H9 (cell line): ENCODE results near the gene PLEKHM3. TPM values are rescaled to one million over a fixed set of nuclear protein-coding genes. Genes with fewer than 3 reads are reported as not detected.

Experiments used
- DNase-seq: peaks from one replicate; pipeline ENCODE4 v3.0.0-alpha.2; 2017
- H2AFZ ChIP-seq: one replicate; pipeline ENCODE4 v1.6.1; 2013; ENCODE audit warnings: mild to moderate bottlenecking, low read length, control low read depth, moderate library complexity
- H2AK5ac ChIP-seq: 2 replicates; pipeline ENCODE4 v1.6.1; 2013; ENCODE audit warnings: low read length, control low read depth, mixed read lengths; ENCODE audit not compliant: insufficient read length
- H2BK120ac ChIP-seq: one replicate; pipeline ENCODE4 v1.6.1; 2013; ENCODE audit warnings: low read depth, mild to moderate bottlenecking, low read length, control low read depth, inconsistent platforms; ENCODE audit not compliant: poor library complexity, severe bottlenecking
- H2BK12ac ChIP-seq: 2 replicates; pipeline ENCODE4 v1.6.1; 2013; ENCODE audit warnings: low read length, control low read depth, mixed read lengths, low read depth; ENCODE audit not compliant: insufficient read length
- H2BK15ac ChIP-seq: 2 replicates; pipeline ENCODE4 v1.6.1; 2013; ENCODE audit warnings: low read depth, low read length, control low read depth
- H2BK20ac ChIP-seq: one replicate; pipeline ENCODE4 v1.6.1; 2013; ENCODE audit warnings: low read depth, mild to moderate bottlenecking, low read length, control low read depth, inconsistent platforms; ENCODE audit not compliant: poor library complexity, severe bottlenecking
- H2BK5ac ChIP-seq: 2 replicates; pipeline ENCODE4 v1.6.1; 2013; ENCODE audit warnings: low read length, control low read depth, mixed read lengths; ENCODE audit not compliant: insufficient read length
- H3K14ac ChIP-seq: 2 replicates; pipeline ENCODE4 v1.6.1; 2013; ENCODE audit warnings: low read length, control low read depth; ENCODE audit not compliant: insufficient read depth
- H3K18ac ChIP-seq: 2 replicates; pipeline ENCODE4 v1.6.1; 2013; ENCODE audit warnings: low read depth, mild to moderate bottlenecking, mixed read lengths, low read length, control low read depth; ENCODE audit not compliant: insufficient read length
- H3K23ac ChIP-seq: 2 replicates; pipeline ENCODE4 v1.6.1; 2013; ENCODE audit warnings: low read length, control low read depth, mixed read lengths, low read depth; ENCODE audit not compliant: insufficient read length
- H3K23me2 ChIP-seq: 2 replicates; pipeline ENCODE4 v1.6.1; 2013; ENCODE audit warnings: low read depth, mild to moderate bottlenecking, mixed read lengths, low read length, control low read depth; ENCODE audit not compliant: insufficient read length, poor library complexity, severe bottlenecking
- H3K27ac ChIP-seq: 2 replicates; pipeline ENCODE4 v1.5.1; 2013; ENCODE audit warnings: low read length, control low read depth, mixed read lengths, low read depth; ENCODE audit not compliant: insufficient read length
- H3K27me3 ChIP-seq: 2 replicates; pipeline ENCODE4 v1.6.1; 2013; ENCODE audit warnings: low read length, control low read depth, inconsistent platforms; ENCODE audit not compliant: insufficient read depth
- H3K4ac ChIP-seq: 2 replicates; pipeline ENCODE4 v1.6.1; 2013; ENCODE audit warnings: low read depth, mild to moderate bottlenecking, control low read depth, inconsistent platforms, low read length, moderate library complexity
- H3K4me1 ChIP-seq: 2 replicates; pipeline ENCODE4 v1.6.1; 2013; ENCODE audit warnings: low read length, control low read depth, inconsistent platforms; ENCODE audit not compliant: insufficient read depth
- H3K4me2 ChIP-seq: 2 replicates; pipeline ENCODE4 v1.6.1; 2013; ENCODE audit warnings: low read length, control low read depth, mixed read lengths; ENCODE audit not compliant: insufficient read length, insufficient read depth
- H3K56ac ChIP-seq: 2 replicates; pipeline ENCODE4 v1.6.1; 2013; ENCODE audit warnings: low read depth, mild to moderate bottlenecking, mixed read lengths, low read length, control low read depth; ENCODE audit not compliant: insufficient read length
- H3K79me1 ChIP-seq: 2 replicates; pipeline ENCODE4 v1.6.1; 2013; ENCODE audit warnings: low read depth, mild to moderate bottlenecking, moderate library complexity, low read length, control low read depth, inconsistent platforms; ENCODE audit not compliant: insufficient read depth, poor library complexity, severe bottlenecking
- H3K79me2 ChIP-seq: 2 replicates; pipeline ENCODE4 v1.6.1; 2013; ENCODE audit warnings: low read length, control low read depth, inconsistent platforms; ENCODE audit not compliant: insufficient read depth
- H3K9ac ChIP-seq: 2 replicates; pipeline ENCODE4 v1.6.1; 2013; ENCODE audit warnings: low read length, control low read depth, mixed read lengths; ENCODE audit not compliant: insufficient read length; ENCODE audit errors: extremely low read depth
- H3K9me3 ChIP-seq: one replicate; pipeline ENCODE4 v1.6.1; 2013; ENCODE audit warnings: low read depth, low read length, inconsistent platforms; ENCODE audit not compliant: control insufficient read depth
- H3T11ph ChIP-seq: one replicate; pipeline ENCODE4 v1.6.1; 2013; ENCODE audit warnings: mild to moderate bottlenecking, low read length, control low read depth, inconsistent platforms
- H4K20me1 ChIP-seq: one replicate; pipeline ENCODE4 v1.6.1; 2013; ENCODE audit not compliant: control insufficient read depth, insufficient read length, insufficient read depth
- H4K5ac ChIP-seq: 2 replicates; pipeline ENCODE4 v1.6.1; 2013; ENCODE audit warnings: low read depth, mild to moderate bottlenecking, mixed read lengths, low read length, control low read depth; ENCODE audit not compliant: insufficient read length
- H4K8ac ChIP-seq: replicated peaks from 2 replicates; pipeline ENCODE4 v1.6.1; 2013; ENCODE audit warnings: low read length, control low read depth, mixed read lengths, low read depth; ENCODE audit not compliant: insufficient read length
- H4K91ac ChIP-seq: 2 replicates; pipeline ENCODE4 v1.6.1; 2013; ENCODE audit warnings: low read depth, mild to moderate bottlenecking, moderate library complexity, mixed read lengths, low read length, control low read depth; ENCODE audit not compliant: insufficient read length
- H3K27ac Mint-ChIP-seq, 3 experiments: 2 replicates in 2 of 3; 3 replicates in 1 of 3; pipeline ENCODE4 v1.8.0; 2020 to 2021; ENCODE audit warnings: mixed read lengths in 3 of 3, mild to moderate bottlenecking in 1 of 3, moderate library complexity in 1 of 3
- H3K27me3 Mint-ChIP-seq: 2 replicates; pipeline ENCODE4 v1.8.0; 2021; ENCODE audit warnings: low read depth, mild to moderate bottlenecking, moderate library complexity, mixed read lengths
- H3K36me3 Mint-ChIP-seq, 3 experiments: 2 replicates in 2 of 3; 3 replicates in 1 of 3; pipeline ENCODE4 v1.8.0; 2020 to 2021; ENCODE audit warnings: low read depth in 3 of 3, mixed read lengths in 3 of 3; ENCODE audit not compliant: insufficient read depth in 1 of 3
- H3K4me1 Mint-ChIP-seq, 2 experiments: 2 replicates each; pipeline ENCODE4 v1.8.0; 2020; ENCODE audit warnings: mixed read lengths in 2 of 2
- H3K4me3 Mint-ChIP-seq, 2 experiments: 2 replicates in 1 of 2; 3 replicates in 1 of 2; pipeline ENCODE4 v1.8.0; 2020 to 2021; ENCODE audit warnings: mild to moderate bottlenecking in 2 of 2, mixed read lengths in 2 of 2, moderate library complexity in 1 of 2
- H3K9me3 Mint-ChIP-seq, 2 experiments: 2 replicates in 1 of 2; 3 replicates in 1 of 2; pipeline ENCODE4 v1.8.0; 2020; ENCODE audit warnings: mild to moderate bottlenecking in 2 of 2, mixed read lengths in 2 of 2, moderate library complexity in 1 of 2
- CTCF ChIP-seq: fragments of 200-600 bp; sonication (generic); conservative IDR thresholded peaks from 3 replicates; pipeline ENCODE4 v1.8.0; 2021; ENCODE audit warnings: antibody characterized with exemption, mild to moderate bottlenecking
- WGBS: extraction: QIAGEN DNeasy Blood & Tissue Kit; methylation state at CpG from one replicate; pipeline ENCODE4 v1.1.7; 2013; ENCODE audit warnings: missing lambda C conversion rate, low lambda C conversion rate, mixed read lengths; ENCODE audit not compliant: insufficient read length; ENCODE audit errors: extremely low coverage; 5-methylcytosine and 5-hydroxymethylcytosine counted together
- total RNA-seq: library from RNA; stranded (reverse); gene quantifications from 2 replicates; pipeline ENCODE4 v1.2.1, GENCODE V29; 2021

Gene PLEKHM3
- total RNA-seq, 1 experiment from 2014 or later, result 7.5 TPM

DNA sequence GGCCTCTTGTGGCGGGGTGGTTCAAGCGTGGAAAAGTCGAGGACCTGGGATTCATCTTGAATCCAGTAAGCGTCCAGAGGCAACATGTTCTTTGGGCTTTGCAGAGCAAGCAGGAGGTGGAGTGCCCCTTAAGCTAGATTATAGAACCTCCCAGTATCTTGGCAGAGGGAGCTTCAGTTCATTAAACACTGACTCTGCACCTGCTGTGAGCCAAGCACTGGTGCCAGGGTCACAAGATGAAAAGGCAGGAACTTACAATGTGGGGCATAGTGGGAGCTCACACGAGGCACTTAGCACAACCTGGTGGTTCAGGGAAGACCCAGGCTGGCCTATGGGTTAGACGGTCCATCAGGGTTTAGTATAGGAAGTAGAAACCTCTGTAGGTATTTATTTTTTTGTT, 248.2 kb downstream of the PLEKHM3 start:
- TF ChIP-seq CTCF, result no peak
- Histone ChIP-seq H4K20me1 (no peaks in the 10 kb centered on the region), H3K56ac (no peak overlapping the region), H4K8ac (no peak overlapping the region), H3K79me1 (no peaks in the 10 kb centered on the region), H3K4ac (no peak overlapping the region), H3K9me3 (no peaks in the 10 kb centered on the region), H3K23me2 (no peaks in the 10 kb centered on the region), H2AFZ (no peak overlapping the region), H4K91ac (no peak overlapping the region), H3T11ph (no peak overlapping the region), H2BK15ac (no peak overlapping the region), H3K14ac (no peak overlapping the region), H3K27ac (no peak overlapping the region), H4K5ac (no peak overlapping the region), H2BK5ac (no peak overlapping the region), H3K9ac (no peak overlapping the region), H3K18ac (no peak overlapping the region), H2BK20ac (no peak overlapping the region), H3K4me2 (no peak overlapping the region), H3K4me1 (no peaks in the 10 kb centered on the region; the same call in 1 of the 2 replicates), H2BK12ac (no peak overlapping the region), H3K27me3 (no peaks in the 10 kb centered on the region), H2BK120ac (no peak overlapping the region), H2AK5ac (no peak overlapping the region), H3K79me2 (no peaks in the 10 kb centered on the region), H3K23ac (no peak overlapping the region)
- Mint-ChIP-seq H3K9me3 (peaks cover 2 to 5% of the 10 kb centered on the region in 2 experiments; a peak in 1 of 5 replicates), H3K27me3 (peaks cover 3% of the 10 kb centered on the region), H3K27ac (0 out of 7 replicates have a peak overlapping the region, but pooled peaks of 1 of the 3 experiments have one; percentile 35), H3K4me3 (no peak overlapping the region), H3K4me1 (peaks cover 33 to 34% of the 10 kb centered on the region in 2 experiments), H3K36me3 (no peaks in the 10 kb centered on the region)
- no peak for DNase-seq
- WGBS, result no CpG with 5 or more reads among the region's 6 CpGs
